ENCODE measurements around the gene RGS18.
"Not testable (repeated sequence)": the region's sequence is repeated elsewhere in the genome, so short reads cannot be mapped to it uniquely, and the experiment has no call there.

The RGS18 gene

GRCh38 chr1:192158181-192158580 is at the start of gene RGS18:
Gene RGS18, plus strand, starts transcription at chr1:192158462. Its CDS starts 176 bp downstream, at chr1:192158638.
- DNase-seq = no peak

- DNase-seq = no peak
Observed at GRCh38 chr1:192109576-192109975, 48.7 kb upstream of the RGS18 start.

- DNase-seq = no peak
Observed at GRCh38 chr1:192115000-192115399, 43.3 kb upstream of the RGS18 start.

- no peak for DNase-seq
Observed at GRCh38 chr1:192118881-192119405, 39.3 kb upstream of the RGS18 start.

GRCh38 chr1:192119701-192120100 is 38.6 kb upstream of the RGS18 start:
- no peak for DNase-seq

GRCh38 chr1:192122668-192123067 is 35.6 kb upstream of the RGS18 start:
- no peak for DNase-seq

- DNase-seq = no peak
Observed at GRCh38 chr1:192123212-192123611, 35.0 kb upstream of the RGS18 start.

GRCh38 chr1:192126030-192126619 is 32.1 kb upstream of the RGS18 start:
- no peak for DNase-seq

GRCh38 chr1:192130175-192130574 is 28.1 kb upstream of the RGS18 start:
- no peak for DNase-seq

GRCh38 chr1:192130865-192131264 is 27.4 kb upstream of the RGS18 start:
- not testable (repeated sequence) for DNase-seq

- DNase-seq = no peak
Observed at GRCh38 chr1:192131914-192132313, 26.3 kb upstream of the RGS18 start.

- no peak for DNase-seq
Observed at GRCh38 chr1:192133350-192133926, 24.8 kb upstream of the RGS18 start.

GRCh38 chr1:192140382-192140781 is 17.9 kb upstream of the RGS18 start:
- no peak for DNase-seq

- DNase-seq = no peak
Observed at GRCh38 chr1:192147221-192147620, 11.0 kb upstream of the RGS18 start.

- DNase-seq = no peak
Observed at GRCh38 chr1:192147696-192148095, 10.6 kb upstream of the RGS18 start.

GRCh38 chr1:192151176-192151575 is 7.1 kb upstream of the RGS18 start:
- DNase-seq = no peak

GRCh38 chr1:192153276-192153675 is 5.0 kb upstream of the RGS18 start:
- DNase-seq = no peak

GRCh38 chr1:192157067-192157466 is 1.2 kb upstream of the RGS18 start:
- no peak for DNase-seq

GRCh38 chr1:192159014-192159413 is 752 bp downstream of the RGS18 start:
- DNase-seq = no peak

GRCh38 chr1:192159781-192160180 is 1.5 kb downstream of the RGS18 start:
- no peak for DNase-seq

GRCh38 chr1:192160196-192160595 is 1.9 kb downstream of the RGS18 start:
- no peak for DNase-seq

GRCh38 chr1:192161976-192162375 is 3.7 kb downstream of the RGS18 start:
- DNase-seq = no peak

GRCh38 chr1:192162376-192162775 is 4.1 kb downstream of the RGS18 start:
- DNase-seq = no peak

- DNase-seq = not testable (repeated sequence)
Observed at GRCh38 chr1:192165002-192165401, 6.7 kb downstream of the RGS18 start.

GRCh38 chr1:192167011-192167410 is 8.7 kb downstream of the RGS18 start:
- no peak for DNase-seq

Data from NCI-H774 (cell line).